ENCODE data around the gene USP34.

Gene USP34

GRCh38 chr2:61420991-61421544 lies 49.8 kb downstream of the USP34 start:
- H3K79me1 ChIP-seq (ENCODE audit: low read depth, low read length): peaks cover 2% of the 10 kb centered on the region

GRCh38 chr2:61419570-61419969 lies 51.3 kb downstream of the USP34 start:
- no peak overlapping the region for H2BK120ac ChIP-seq (ENCODE audit: low read depth, low read length)
- H3K4me1 ChIP-seq (ENCODE audit: control insufficient read depth in 2 of 2, insufficient read depth in 1 of 2, low read depth in 1 of 2, low read length in 2 of 2): no peaks in the 10 kb centered on the region
- H3K4me2 ChIP-seq (ENCODE audit: insufficient read depth, low read length, poor library complexity, severe bottlenecking): no peak overlapping the region
- no peaks in the 10 kb centered on the region for H3K79me1 ChIP-seq (ENCODE audit: low read depth, low read length)
- no peak overlapping the region for H2AK5ac ChIP-seq (ENCODE audit: low read depth, low read length)
- no peak overlapping the region for H2AFZ ChIP-seq (ENCODE audit: low read length)
- H3K18ac ChIP-seq (ENCODE audit: low read length): no peak overlapping the region
- peaks cover 0 to 3% of the 10 kb centered on the region in 2 donors for H3K9me3 ChIP-seq (replicated peaks in 1 of 2; ENCODE audit: control insufficient read depth in 2 of 2, insufficient read depth in 1 of 2, low read depth in 1 of 2, low read length in 2 of 2)
- peaks cover 2 to 37% of the 10 kb centered on the region in 2 donors for H3K36me3 ChIP-seq (replicated peaks in 1 of 2; ENCODE audit: control insufficient read depth in 2 of 2, insufficient read depth in 2 of 2, low read length in 2 of 2)
- H3K14ac ChIP-seq (ENCODE audit: low read length): no peak overlapping the region
- H3K27ac ChIP-seq (replicated peaks; ENCODE audit: low read length): no peak overlapping the region
- no peak overlapping the region for H3K4ac ChIP-seq (ENCODE audit: low read length)
- H4K8ac ChIP-seq (ENCODE audit: low read depth, low read length): no peak overlapping the region
- no peak overlapping the region for H4K91ac ChIP-seq (ENCODE audit: low read depth, low read length, poor library complexity)
- no peak for DNase-seq (ENCODE audit: low spot score)
- no peak overlapping the region for H3K23ac ChIP-seq (ENCODE audit: low read depth, low read length, poor library complexity)
- no peak overlapping the region for H2BK12ac ChIP-seq (ENCODE audit: low read length)
- no peak overlapping the region for H3K9ac ChIP-seq (ENCODE audit: low read depth, low read length, poor library complexity)
- H3K27me3 ChIP-seq (ENCODE audit: control insufficient read depth in 3 of 3, insufficient read depth in 3 of 3, low read depth in 1 of 3, low read length in 3 of 3): no peaks in the 10 kb centered on the region
- no peak overlapping the region for H2BK15ac ChIP-seq (ENCODE audit: low read length)
- H2BK5ac ChIP-seq (ENCODE audit: low read length): no peak overlapping the region
- no peak overlapping the region for H3K4me3 ChIP-seq (ENCODE audit: low read length in 2 of 2)

More at GRCh38 chr2:61420991-61421544, 49.8 kb downstream of the USP34 start:
- Histone ChIP-seq H2BK12ac (ENCODE audit: low read length) (no peak overlapping the region), H2AK5ac (ENCODE audit: low read depth, low read length) (no peak overlapping the region), H4K91ac (ENCODE audit: low read depth, low read length, poor library complexity) (no peak overlapping the region), H3K18ac (ENCODE audit: low read length) (no peak overlapping the region), H3K4me3 (ENCODE audit: low read length in 2 of 2) (no peak overlapping the region), H3K36me3 (replicated peaks in 1 of 2; ENCODE audit: control insufficient read depth in 2 of 2, insufficient read depth in 2 of 2, low read length in 2 of 2) (peaks cover 2 to 33% of the 10 kb centered on the region in 2 donors), H3K4ac (ENCODE audit: low read length) (no peak overlapping the region), H2AFZ (ENCODE audit: low read length) (no peak overlapping the region), H3K4me2 (ENCODE audit: insufficient read depth, low read length, poor library complexity, severe bottlenecking) (no peak overlapping the region), H3K9me3 (replicated peaks in 1 of 2; ENCODE audit: control insufficient read depth in 2 of 2, insufficient read depth in 1 of 2, low read depth in 1 of 2, low read length in 2 of 2) (peaks cover 0 to 3% of the 10 kb centered on the region in 2 donors), H2BK15ac (ENCODE audit: low read length) (no peak overlapping the region), H3K23ac (ENCODE audit: low read depth, low read length, poor library complexity) (no peak overlapping the region), H2BK5ac (ENCODE audit: low read length) (no peak overlapping the region), H3K4me1 (ENCODE audit: control insufficient read depth in 2 of 2, insufficient read depth in 1 of 2, low read depth in 1 of 2, low read length in 2 of 2) (no peaks in the 10 kb centered on the region), H3K27ac (replicated peaks; ENCODE audit: low read length) (no peak overlapping the region), H2BK120ac (ENCODE audit: low read depth, low read length) (no peak overlapping the region), H3K9ac (ENCODE audit: low read depth, low read length, poor library complexity) (no peak overlapping the region), H3K14ac (ENCODE audit: low read length) (no peak overlapping the region), H3K27me3 (ENCODE audit: control insufficient read depth in 3 of 3, insufficient read depth in 3 of 3, low read depth in 1 of 3, low read length in 3 of 3) (no peaks in the 10 kb centered on the region), H4K8ac (ENCODE audit: low read depth, low read length) (no peak overlapping the region)
- no CpG with 5 or more reads among the region's 3 CpGs for WGBS, 2 donors (ENCODE audit: extremely low coverage in 2 of 2, insufficient read length in 2 of 2, insufficient replicate concordance in 1 of 2)
- DNase-seq (ENCODE audit: low spot score): no peak

DNA sequence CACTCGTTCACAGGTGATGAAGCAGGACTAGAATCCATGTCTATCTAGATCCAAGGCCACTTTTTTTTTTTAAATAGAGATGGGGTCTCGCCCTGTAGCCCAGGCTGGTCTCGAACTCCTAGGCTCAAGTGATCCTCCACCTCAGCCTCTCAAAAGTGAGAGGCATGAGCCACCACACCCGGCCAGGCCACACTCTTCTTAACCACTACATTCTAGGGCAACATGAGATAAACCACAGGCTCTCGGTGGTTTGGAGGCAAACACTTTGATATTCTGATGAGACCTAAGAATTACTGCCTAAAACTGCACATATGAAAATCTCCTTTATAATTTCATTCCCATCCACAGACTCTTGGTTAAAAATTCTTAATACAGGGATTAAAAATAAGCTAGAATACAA lies 51.8 kb downstream of the USP34 start:
- Histone ChIP-seq H3K4me1 (ENCODE audit: control insufficient read depth in 2 of 2, insufficient read depth in 1 of 2, low read depth in 1 of 2, low read length in 2 of 2) (no peaks in the 10 kb centered on the region), H3K4me3 (ENCODE audit: low read length in 2 of 2) (no peak overlapping the region), H3K79me1 (ENCODE audit: low read depth, low read length) (no peaks in the 10 kb centered on the region), H3K27me3 (ENCODE audit: control insufficient read depth in 3 of 3, insufficient read depth in 3 of 3, low read depth in 1 of 3, low read length in 3 of 3) (no peaks in the 10 kb centered on the region), H3K27ac (replicated peaks; ENCODE audit: low read length) (no peak overlapping the region), H2BK5ac (ENCODE audit: low read length) (no peak overlapping the region), H3K36me3 (replicated peaks in 1 of 2; ENCODE audit: control insufficient read depth in 2 of 2, insufficient read depth in 2 of 2, low read length in 2 of 2) (peaks cover 2 to 37% of the 10 kb centered on the region in 2 donors), H2BK120ac (ENCODE audit: low read depth, low read length) (no peak overlapping the region), H3K4ac (ENCODE audit: low read length) (no peak overlapping the region), H2BK12ac (ENCODE audit: low read length) (no peak overlapping the region), H2AK5ac (ENCODE audit: low read depth, low read length) (no peak overlapping the region), H4K91ac (ENCODE audit: low read depth, low read length, poor library complexity) (no peak overlapping the region), H4K8ac (ENCODE audit: low read depth, low read length) (no peak overlapping the region), H3K18ac (ENCODE audit: low read length) (no peak overlapping the region), H3K14ac (ENCODE audit: low read length) (no peak overlapping the region), H2BK15ac (ENCODE audit: low read length) (no peak overlapping the region), H3K4me2 (ENCODE audit: insufficient read depth, low read length, poor library complexity, severe bottlenecking) (no peak overlapping the region), H3K9ac (ENCODE audit: low read depth, low read length, poor library complexity) (no peak overlapping the region), H3K9me3 (replicated peaks in 1 of 2; ENCODE audit: control insufficient read depth in 2 of 2, insufficient read depth in 1 of 2, low read depth in 1 of 2, low read length in 2 of 2) (peaks cover 0 to 3% of the 10 kb centered on the region in 2 donors), H2AFZ (ENCODE audit: low read length) (no peak overlapping the region), H3K23ac (ENCODE audit: low read depth, low read length, poor library complexity) (no peak overlapping the region)
- DNase-seq (ENCODE audit: low spot score): no peak
- WGBS, 2 donors (ENCODE audit: extremely low coverage in 2 of 2, insufficient read length in 2 of 2, insufficient replicate concordance in 1 of 2): no CpG with 5 or more reads among the region's 5 CpGs

- no peaks in the 10 kb centered on the region for H3K27me3 ChIP-seq (ENCODE audit: control insufficient read depth in 3 of 3, insufficient read depth in 3 of 3, low read depth in 1 of 3, low read length in 3 of 3)
- no peak for DNase-seq (ENCODE audit: low spot score)
- H2BK120ac ChIP-seq (ENCODE audit: low read depth, low read length): no peak overlapping the region
- H3K9me3 ChIP-seq (replicated peaks in 1 of 2; ENCODE audit: control insufficient read depth in 2 of 2, insufficient read depth in 1 of 2, low read depth in 1 of 2, low read length in 2 of 2): no peaks in the 10 kb centered on the region
- H3K27ac ChIP-seq (replicated peaks; ENCODE audit: low read length): no peak overlapping the region
- no peak overlapping the region for H4K91ac ChIP-seq (ENCODE audit: low read depth, low read length, poor library complexity)
- H3K36me3 ChIP-seq (replicated peaks in 1 of 2; ENCODE audit: control insufficient read depth in 2 of 2, insufficient read depth in 2 of 2, low read length in 2 of 2): peaks cover 2 to 37% of the 10 kb centered on the region in 2 donors
- H2BK15ac ChIP-seq (ENCODE audit: low read length): no peak overlapping the region
- no CpG with 5 or more reads among the region's 9 CpGs for WGBS, 2 donors (ENCODE audit: extremely low coverage in 2 of 2, insufficient read length in 2 of 2, insufficient replicate concordance in 1 of 2)
- H2AFZ ChIP-seq (ENCODE audit: low read length): no peak overlapping the region
- H3K4me1 ChIP-seq (ENCODE audit: control insufficient read depth in 2 of 2, insufficient read depth in 1 of 2, low read depth in 1 of 2, low read length in 2 of 2): no peaks in the 10 kb centered on the region
- H3K4me3 ChIP-seq (ENCODE audit: low read length in 2 of 2): peak overlapping the region in 1 of 2 donors; percentile 9
- H3K23ac ChIP-seq (ENCODE audit: low read depth, low read length, poor library complexity): no peak overlapping the region
- no peak overlapping the region for H3K9ac ChIP-seq (ENCODE audit: low read depth, low read length, poor library complexity)
- no peaks in the 10 kb centered on the region for H3K79me1 ChIP-seq (ENCODE audit: low read depth, low read length)
- H2BK5ac ChIP-seq (ENCODE audit: low read length): no peak overlapping the region
- H3K18ac ChIP-seq (ENCODE audit: low read length): no peak overlapping the region
- H3K4ac ChIP-seq (ENCODE audit: low read length): no peak overlapping the region
- H3K14ac ChIP-seq (ENCODE audit: low read length): no peak overlapping the region
- H3K4me2 ChIP-seq (ENCODE audit: insufficient read depth, low read length, poor library complexity, severe bottlenecking): no peak overlapping the region
- H4K8ac ChIP-seq (ENCODE audit: low read depth, low read length): no peak overlapping the region
- no peak overlapping the region for H2AK5ac ChIP-seq (ENCODE audit: low read depth, low read length)
- no peak overlapping the region for H2BK12ac ChIP-seq (ENCODE audit: low read length)
Observed at GRCh38 chr2:61416871-61417645, 53.8 kb downstream of the USP34 start.

Data from neuronal stem cell (in vitro differentiated cells).